ENCODE results near the gene MTRR.
"Not testable (repeated sequence)": the region's sequence is repeated elsewhere in the genome, so short reads cannot be mapped to it uniquely, and the experiment has no call there.

MTRR gene

GRCh38 chr5:7902201-7902600 lies 33.3 kb downstream of the MTRR start:
- no peak overlapping the region for H3K4me3 ChIP-seq (ENCODE audit: low read depth, low read length)
- TF ChIP-seq, protein P1, sequence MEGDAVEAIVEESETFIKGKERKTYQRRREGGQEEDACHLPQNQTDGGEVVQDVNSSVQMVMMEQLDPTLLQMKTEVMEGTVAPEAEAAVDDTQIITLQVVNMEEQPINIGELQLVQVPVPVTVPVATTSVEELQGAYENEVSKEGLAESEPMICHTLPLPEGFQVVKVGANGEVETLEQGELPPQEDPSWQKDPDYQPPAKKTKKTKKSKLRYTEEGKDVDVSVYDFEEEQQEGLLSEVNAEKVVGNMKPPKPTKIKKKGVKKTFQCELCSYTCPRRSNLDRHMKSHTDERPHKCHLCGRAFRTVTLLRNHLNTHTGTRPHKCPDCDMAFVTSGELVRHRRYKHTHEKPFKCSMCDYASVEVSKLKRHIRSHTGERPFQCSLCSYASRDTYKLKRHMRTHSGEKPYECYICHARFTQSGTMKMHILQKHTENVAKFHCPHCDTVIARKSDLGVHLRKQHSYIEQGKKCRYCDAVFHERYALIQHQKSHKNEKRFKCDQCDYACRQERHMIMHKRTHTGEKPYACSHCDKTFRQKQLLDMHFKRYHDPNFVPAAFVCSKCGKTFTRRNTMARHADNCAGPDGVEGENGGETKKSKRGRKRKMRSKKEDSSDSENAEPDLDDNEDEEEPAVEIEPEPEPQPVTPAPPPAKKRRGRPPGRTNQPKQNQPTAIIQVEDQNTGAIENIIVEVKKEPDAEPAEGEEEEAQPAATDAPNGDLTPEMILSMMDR (IDR thresholded peaks at IDR 0.05; ENCODE audit: low read depth, low read length, missing control alignments): no peak
- DNase-seq (ENCODE audit: low read depth): no peak

- DNase-seq (ENCODE audit: low read depth): no peak
- TF ChIP-seq, protein P1 (IDR thresholded peaks at IDR 0.05; ENCODE audit: low read depth, low read length, missing control alignments): no peak
- no peak overlapping the region for H3K4me3 ChIP-seq (ENCODE audit: low read depth, low read length)
These were observed 34.0 kb downstream of the MTRR start for GRCh38 chr5:7902666-7903625.

DNA sequence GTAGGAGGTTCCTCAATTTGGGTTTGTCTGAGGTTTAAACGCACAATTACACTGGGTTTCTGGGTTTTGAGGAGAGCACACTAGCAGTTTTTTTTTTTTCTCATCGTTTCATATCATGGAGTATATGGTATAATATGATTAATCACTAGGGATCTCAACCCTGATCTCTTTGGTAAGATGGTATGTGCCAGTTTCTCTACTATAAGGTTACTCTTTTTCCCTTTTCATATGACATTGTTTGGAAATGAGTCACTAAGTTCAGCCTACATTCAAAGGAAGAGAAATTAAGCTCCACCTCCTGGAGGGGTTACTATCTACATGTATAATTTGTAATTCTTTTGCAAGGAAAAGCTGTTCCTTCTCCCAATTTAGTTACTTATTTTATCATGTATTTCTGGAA lies 35.2 kb downstream of the MTRR start:
- TF ChIP-seq, protein P1 (IDR thresholded peaks at IDR 0.05; ENCODE audit: low read depth, low read length, missing control alignments): no peak
- DNase-seq (ENCODE audit: low read depth): no peak
- no peak overlapping the region for H3K4me3 ChIP-seq (ENCODE audit: low read depth, low read length)

DNA sequence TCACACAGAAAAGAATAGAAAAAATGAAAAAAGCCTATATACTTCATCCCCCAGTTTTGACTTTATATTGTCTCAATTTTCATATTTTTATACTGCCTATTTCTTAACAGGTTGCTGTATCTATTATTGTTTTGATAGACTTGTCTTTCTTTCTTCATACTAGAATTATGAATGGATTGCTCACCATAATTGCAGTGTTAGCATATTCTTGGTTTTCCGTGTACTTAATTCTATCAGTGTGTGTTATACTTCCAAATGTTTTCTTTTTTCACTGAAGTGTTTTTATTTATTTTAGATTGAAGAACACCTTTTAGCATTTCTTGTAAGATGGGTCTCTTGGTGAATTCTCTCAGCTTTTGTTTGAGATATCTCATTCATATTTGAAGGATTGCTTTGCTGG lies 38.7 kb downstream of the MTRR start:
- TF ChIP-seq, protein P1 (IDR thresholded peaks at IDR 0.05; ENCODE audit: low read depth, low read length, missing control alignments): no peak
- no peak overlapping the region for H3K4me3 ChIP-seq (ENCODE audit: low read depth, low read length)
- DNase-seq (ENCODE audit: low read depth): no peak

- TF ChIP-seq, protein P1 (IDR thresholded peaks at IDR 0.05; ENCODE audit: low read depth, low read length, missing control alignments): no peak
- DNase-seq (ENCODE audit: low read depth): no peak
- no peak overlapping the region for H3K4me3 ChIP-seq (ENCODE audit: low read depth, low read length)
These were observed 39.4 kb downstream of the MTRR start for GRCh38 chr5:7908317-7908716.

- TF ChIP-seq, protein P1 (IDR thresholded peaks at IDR 0.05; ENCODE audit: low read depth, low read length, missing control alignments): no peak
- no peak overlapping the region for H3K4me3 ChIP-seq (ENCODE audit: low read depth, low read length)
- DNase-seq (ENCODE audit: low read depth): no peak
These were observed 41.9 kb downstream of the MTRR start for GRCh38 chr5:7910738-7911428.

DNA sequence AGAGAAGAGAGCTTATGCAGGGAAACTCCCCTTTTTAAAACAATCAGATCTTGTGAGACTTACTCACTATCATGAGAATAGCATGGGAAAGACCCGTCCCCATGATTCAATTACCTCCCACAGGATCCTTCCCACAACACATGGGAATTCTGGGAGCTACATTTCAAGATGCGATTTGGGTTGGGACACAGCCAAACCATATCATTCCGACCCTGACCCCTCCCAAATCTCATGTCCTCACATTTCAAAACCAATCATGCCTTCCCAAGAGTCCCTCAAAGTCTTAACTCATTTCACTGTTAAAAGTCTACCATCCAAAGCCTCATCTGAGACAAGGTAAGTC lies 42.5 kb downstream of the MTRR start:
- H3K4me3 ChIP-seq (ENCODE audit: low read depth, low read length); DNase-seq (ENCODE audit: low read depth): not testable (repeated sequence)

Data from GM12864 (cell line).